Gastrocnemius medialis (tissue), 4 donors: ENCODE results near the gene PTGES2.

Experiments
- CTCF ChIP-seq, 5 experiments: fragments of 450-650 bp in 3 of 5; fragments of 200-600 bp in 2 of 5; sonication (generic) in 2 of 5; IDR thresholded peaks in 4 of 5; conservative IDR thresholded peaks in 1 of 5; 1 replicate in 4 of 5; 2 replicates in 1 of 5; pipeline ENCODE4 v1.5.1; 2016 to 2019; ENCODE audit warnings: antibody characterized with exemption in 5 of 5, mild to moderate bottlenecking in 3 of 5, moderate library complexity in 3 of 5
- POLR2A ChIP-seq, 2 donors: fragments of 450-650 bp; IDR thresholded peaks; one replicate each; pipeline ENCODE4 v1.6.1; 2017; ENCODE audit warnings: antibody characterized with exemption in 2 of 2, mild to moderate bottlenecking in 2 of 2, moderate library complexity in 2 of 2

GRCh38 chr9:128141604-128142003 lies 14.1 kb upstream of the PTGES2 start:
- TF ChIP-seq CTCF (IDR thresholded peaks at IDR 0.05 in 4 of 5, conservative IDR thresholded peaks at IDR 0.05 in 1 of 5) (no peak), POLR2A (IDR thresholded peaks at IDR 0.05) (no peak)
